ENCODE measurements around the gene EHD2. TPM values are rescaled to one million over a fixed set of nuclear protein-coding genes. Genes with fewer than 3 reads are reported as not detected.
"Not testable (repeated sequence)": the region's sequence is repeated elsewhere in the genome, so short reads cannot be mapped to it uniquely, and the experiment has no call there.

Gene EHD2
- total RNA-seq, 2 experiments from 2014 or later = 0.10 to 0.17 TPM

GRCh38 chr19:47780215-47780551 lies 67.0 kb downstream of the EHD2 start:
- CTCF ChIA-PET = no interaction called here
- POLR2A ChIA-PET = no interaction called here

GRCh38 chr19:47781590-47782262 lies 68.5 kb downstream of the EHD2 start:
- POLR2A ChIA-PET = no interaction called here
- CTCF ChIA-PET = interaction anchor here (1.0 kb wide), 2 partner anchors 8 to 223 kb away, joined by 3 read pairs; no protein-coding TSS in a partner anchor

GRCh38 chr19:47786566-47786965 lies 73.3 kb downstream of the EHD2 start:
- POLR2A ChIA-PET = interaction anchor here (0.7 kb wide), 1 partner anchor 11 kb away, joined by 6 read pairs; no protein-coding TSS in a partner anchor
- CTCF ChIA-PET = no interaction called here

DNA sequence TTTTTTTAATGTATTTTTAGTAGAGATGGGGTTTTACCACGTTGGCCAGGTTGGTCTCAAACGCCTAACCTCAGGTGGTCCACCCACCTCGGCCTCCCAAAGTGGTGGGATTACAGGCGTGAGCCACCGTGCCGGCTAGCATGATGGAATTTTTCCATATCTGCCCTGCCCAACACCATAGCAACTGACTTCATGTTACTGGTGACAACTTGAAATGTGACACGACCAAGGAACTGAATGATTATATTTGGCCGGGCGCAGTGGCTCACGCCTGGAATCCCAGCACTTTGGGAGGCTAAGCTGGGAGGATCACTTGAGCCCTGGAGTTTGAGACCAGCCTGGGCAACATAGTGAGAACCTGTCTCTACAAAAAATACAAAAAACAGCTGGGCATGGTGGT lies 74.1 kb downstream of the EHD2 start:
- ChIA-PET CTCF (interaction anchor here (1.2 kb wide), 1 partner anchor 74 kb away, joined by 5 read pairs; the partner anchor contains the start of gene EHD2), POLR2A (interaction anchor here (0.7 kb wide), 1 partner anchor 82 kb away, joined by 4 read pairs; no protein-coding TSS in a partner anchor)

DNA sequence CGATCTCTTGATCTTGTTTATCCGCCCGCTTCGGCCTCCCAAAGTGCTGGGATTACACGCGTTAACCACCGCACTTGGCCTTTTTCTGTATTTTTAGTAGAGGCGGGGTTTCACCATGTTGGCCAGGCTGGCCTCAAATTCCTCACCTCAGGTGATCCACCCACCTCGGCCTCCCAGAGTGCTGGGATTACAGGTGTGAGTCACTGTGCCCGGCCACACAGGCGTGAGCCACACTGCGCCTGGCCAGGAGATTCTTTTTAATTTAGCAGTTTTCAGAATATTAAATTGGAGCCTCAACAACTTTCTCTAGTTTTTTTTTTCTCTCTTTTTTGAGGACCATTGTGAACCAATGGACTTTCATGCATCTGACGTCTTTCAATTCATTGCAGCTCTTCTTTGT lies 76.6 kb downstream of the EHD2 start:
- POLR2A ChIA-PET = not testable (repeated sequence)
- CTCF ChIA-PET = interaction anchor here (0.6 to 1.2 kb wide), 4 partner anchors 9 to 84 kb away, joined by 3 to 4 read pairs (median 3); no protein-coding TSS in a partner anchor

DNA sequence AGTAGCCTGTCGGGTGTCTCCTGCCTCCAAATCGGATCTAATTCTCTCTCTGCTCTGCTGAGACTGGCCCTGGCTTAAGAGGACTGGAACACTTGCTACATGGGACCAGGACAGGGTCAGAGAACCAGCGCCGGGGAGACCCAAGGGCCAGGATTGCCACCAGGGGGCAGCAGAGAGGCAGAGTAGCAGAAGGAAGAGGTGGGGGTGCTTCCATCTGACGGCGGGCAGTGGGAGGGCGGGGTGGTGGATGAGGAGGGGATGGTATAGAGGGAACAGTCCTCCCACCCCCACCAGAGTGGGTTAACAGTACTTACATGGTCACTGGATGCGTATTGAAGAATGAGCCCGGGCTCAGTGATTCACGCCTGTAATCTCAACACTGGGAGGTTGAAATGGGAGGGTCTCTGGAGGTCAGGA lies 77.2 kb downstream of the EHD2 start:
- CTCF ChIA-PET = interaction anchor here (0.6 to 1.2 kb wide), 5 partner anchors 9 to 85 kb away, joined by 3 to 4 read pairs (median 3); no protein-coding TSS in a partner anchor
- POLR2A ChIA-PET = no interaction called here

GRCh38 chr19:47792616-47793015 lies 79.4 kb downstream of the EHD2 start:
- ChIA-PET POLR2A (no interaction called here), CTCF (interaction anchor here (0.5 kb wide), 1 partner anchor 245 kb away, joined by 3 read pairs; no protein-coding TSS in a partner anchor)

Other genes with a start within 250 kb of the EHD2 start
- gene SLC8A2, start 241.5 kb upstream of the EHD2 start, total RNA-seq = not detected
- 10 to 100 TPM in 1 of 2 experiments, 1 to 10 TPM in 1; 9.5 to 10.4 TPM for gene KPTN, start 229.2 kb upstream of the EHD2 start, total RNA-seq
- gene NAPA, start 198.4 kb upstream of the EHD2 start, total RNA-seq = 10 to 100 TPM; 59.0 to 68.5 TPM
- gene ZNF541, start 140.3 kb upstream of the EHD2 start, total RNA-seq = not detected
- gene BICRA, start 104.3 kb upstream of the EHD2 start, total RNA-seq = 10 to 100 TPM in 1 of 2 experiments, 1 to 10 TPM in 1; 9.3 to 10.9 TPM
- gene NOP53, start 32.1 kb downstream of the EHD2 start, total RNA-seq = 100 to 1,000 TPM; 201 to 204 TPM
- gene SELENOW, start 65.3 kb downstream of the EHD2 start, total RNA-seq = 100 to 1,000 TPM in 1 of 2 experiments, 10 to 100 TPM in 1; 98.8 to 101 TPM
- gene TPRX1, start 91.1 kb downstream of the EHD2 start, total RNA-seq = not detected
- gene CRX, start 108.5 kb downstream of the EHD2 start, total RNA-seq = not detected
- not detected for gene TPRX2, start 145.8 kb downstream of the EHD2 start, total RNA-seq
- gene SULT2A1, start 172.9 kb downstream of the EHD2 start, total RNA-seq = not detected

All from activated CD8-positive, alpha-beta memory T cell treated with anti-CD3 and anti-CD28 coated beads for 36 hours (primary cell).